GM21447 (cell line): ENCODE results near the gene CNST.
"Not testable (repeated sequence)": the region's sequence is repeated elsewhere in the genome, so short reads cannot be mapped to it uniquely, and the experiment has no call there.

Source experiments
- ATAC-seq: cut with Tn5 transposase; IDR thresholded peaks from one replicate; pipeline ENCODE4 v1.9.1; 2021; ENCODE audit not compliant: unreplicated experiment

CNST gene

GRCh38 chr1:246659594-246660140, 93.4 kb downstream of the CNST start:
- no peak for ATAC-seq

GRCh38 chr1:246661451-246661850, 95.2 kb downstream of the CNST start:
- no peak for ATAC-seq

DNA sequence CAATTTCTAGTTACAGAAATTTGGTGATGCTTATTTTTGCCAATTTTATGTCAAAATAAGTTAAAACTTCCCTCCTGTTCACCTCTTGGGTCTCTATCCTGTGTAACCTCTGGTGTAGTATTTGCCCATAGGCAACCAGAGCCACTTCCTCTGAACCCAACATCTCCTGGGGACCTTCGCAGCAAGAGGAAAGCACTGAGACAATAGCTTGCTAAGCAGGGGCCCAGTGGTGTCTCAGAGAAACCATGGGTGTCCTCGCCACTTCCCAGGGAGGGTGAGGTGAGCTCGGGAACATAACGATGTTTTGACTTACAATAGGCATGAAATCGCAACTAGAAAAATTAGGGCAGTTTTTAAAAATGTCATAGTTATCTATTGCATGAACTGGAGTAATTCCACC, 101.5 kb downstream of the CNST start:
- ATAC-seq = no peak

GRCh38 chr1:246669659-246670058, 103.4 kb downstream of the CNST start:
- ATAC-seq = no peak

GRCh38 chr1:246674049-246674448, 107.8 kb downstream of the CNST start:
- ATAC-seq = no peak

- ATAC-seq = no peak
Measured at GRCh38 chr1:246677842-246678241, 111.6 kb downstream of the CNST start.

- no peak for ATAC-seq
Measured at GRCh38 chr1:246678816-246679793, 112.8 kb downstream of the CNST start.

- no peak for ATAC-seq
Measured at GRCh38 chr1:246679794-246680177, 113.5 kb downstream of the CNST start.

GRCh38 chr1:246680190-246680589, 113.9 kb downstream of the CNST start:
- no peak for ATAC-seq

- no peak for ATAC-seq
Measured at GRCh38 chr1:246680696-246681130, 114.5 kb downstream of the CNST start.

GRCh38 chr1:246681900-246682895, 115.9 kb downstream of the CNST start:
- no peak for ATAC-seq

DNA sequence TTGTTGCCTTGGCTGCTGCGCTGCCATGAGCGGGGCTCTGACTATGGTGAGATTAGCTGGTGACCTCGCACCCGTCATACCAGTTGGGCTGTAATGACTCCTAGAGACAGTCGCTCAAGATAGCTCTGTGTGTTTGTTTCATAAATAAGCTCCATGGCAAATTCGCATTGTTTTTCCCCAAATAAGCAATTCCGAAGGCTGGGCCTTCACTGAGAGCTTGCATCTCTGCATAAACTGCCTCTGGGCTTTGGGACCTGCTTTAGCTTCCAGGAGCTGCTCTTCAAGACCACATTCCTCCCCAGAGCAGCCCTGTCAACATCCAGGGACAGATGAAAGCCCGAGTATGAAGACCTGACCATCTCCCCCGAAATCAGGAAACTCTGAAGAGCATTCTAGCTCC, 117.3 kb downstream of the CNST start:
- ATAC-seq = no peak

GRCh38 chr1:246687002-246687401, 120.7 kb downstream of the CNST start:
- ATAC-seq = no peak

- ATAC-seq = peak; percentile 98
Measured at GRCh38 chr1:246689409-246690008, 123.3 kb downstream of the CNST start.

- ATAC-seq = no peak
Measured at GRCh38 chr1:246690100-246690499, 123.8 kb downstream of the CNST start.

- no peak for ATAC-seq
Measured at GRCh38 chr1:246691622-246692495, 125.6 kb downstream of the CNST start.

GRCh38 chr1:246694213-246694895, 128.1 kb downstream of the CNST start:
- not testable (repeated sequence) for ATAC-seq

DNA sequence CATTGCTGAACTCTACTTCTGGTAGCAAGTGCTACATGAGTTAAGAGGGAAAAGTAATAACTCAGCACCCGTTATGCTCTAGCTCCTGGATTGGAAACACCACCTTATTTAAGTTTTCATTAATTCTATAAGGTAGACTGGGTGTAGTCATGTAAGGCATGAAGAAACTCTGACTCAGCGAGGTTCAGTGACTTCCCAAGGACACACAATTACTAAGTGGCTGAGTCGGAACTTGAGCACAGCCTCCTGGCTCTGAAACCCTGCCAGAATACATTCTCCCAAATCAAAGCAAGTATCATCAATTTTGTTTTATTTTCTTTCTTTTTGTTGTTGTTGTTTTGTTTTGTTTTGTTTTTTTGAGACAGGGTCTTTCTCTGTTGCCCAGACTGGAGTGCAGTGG, 128.9 kb downstream of the CNST start:
- ATAC-seq = no peak

DNA sequence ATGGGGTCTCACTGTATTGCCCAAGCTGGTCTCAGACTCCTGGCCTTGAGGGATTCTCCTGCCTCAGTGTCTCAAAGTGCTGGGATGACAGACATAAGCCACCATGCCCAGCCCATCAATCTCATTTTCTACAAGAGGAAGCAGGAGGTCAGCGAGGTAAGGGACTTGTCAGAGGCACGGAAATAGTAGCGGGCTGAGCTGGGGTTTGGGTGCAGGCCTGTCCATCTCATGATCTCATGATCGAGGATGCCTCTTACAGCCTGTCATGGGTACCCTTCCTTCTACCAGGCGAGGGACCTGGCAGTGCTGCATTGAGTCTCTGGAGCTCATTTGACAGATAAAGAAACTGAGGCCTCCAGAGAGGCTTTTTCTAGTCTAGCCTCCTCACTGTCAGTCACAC, 129.4 kb downstream of the CNST start:
- no peak for ATAC-seq
